ENCODE results near the gene CCR1.

CCR1 gene

DNA sequence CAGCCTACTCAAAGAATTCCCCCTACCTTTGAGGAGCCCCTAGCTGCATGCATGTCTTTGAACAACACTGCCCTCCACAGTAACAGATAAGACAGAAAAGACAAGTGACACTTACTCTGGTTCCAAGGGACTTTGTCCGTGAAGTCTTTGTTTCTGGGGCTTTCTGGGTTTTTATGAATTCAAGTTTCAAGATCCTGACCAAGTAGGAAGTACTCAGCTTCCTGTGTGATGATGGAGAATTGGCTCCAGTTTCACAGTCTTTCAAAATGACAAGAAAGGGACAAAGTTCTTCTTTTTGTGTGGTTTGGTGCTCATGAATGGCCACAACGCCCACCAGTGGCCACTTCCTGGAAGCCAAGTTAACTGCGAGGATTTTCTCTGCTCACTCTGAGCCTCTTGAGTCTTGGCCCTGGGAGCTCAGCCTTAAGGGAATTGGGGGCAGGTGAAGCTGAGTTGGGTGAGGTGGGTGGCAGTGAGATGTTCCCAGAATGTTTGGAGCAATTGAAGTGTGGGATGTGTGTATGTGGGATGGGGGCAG, at the start of gene CCR1:
Gene CCR1 (minus strand): TSS at position 147 of the 538 bp plus-strand sequence. CDS start 4,000 bp downstream, outside the sequence.
- peak; percentile 41 to 58 for DNase-seq

DNA sequence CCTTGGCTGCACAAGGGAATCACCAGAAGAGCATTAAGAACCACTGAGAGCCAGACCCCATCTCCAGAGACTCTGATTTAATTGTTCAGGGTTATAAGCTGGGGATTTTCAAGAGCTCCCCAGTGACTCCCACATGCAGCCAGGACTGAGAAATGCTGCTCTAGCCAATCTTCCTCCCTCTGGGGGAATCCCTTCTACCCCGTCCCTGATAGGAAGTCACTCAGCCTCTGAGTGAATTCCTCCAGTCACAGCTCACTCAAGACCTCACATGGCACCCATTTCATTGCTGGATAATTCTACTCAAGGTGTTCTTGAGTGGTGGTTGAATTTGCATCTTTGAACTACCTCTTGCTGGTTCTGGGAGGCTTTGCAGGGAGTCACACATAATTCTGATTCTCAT, 44.9 kb upstream of the CCR1 start:
- DNase-seq, result no peak

DNA sequence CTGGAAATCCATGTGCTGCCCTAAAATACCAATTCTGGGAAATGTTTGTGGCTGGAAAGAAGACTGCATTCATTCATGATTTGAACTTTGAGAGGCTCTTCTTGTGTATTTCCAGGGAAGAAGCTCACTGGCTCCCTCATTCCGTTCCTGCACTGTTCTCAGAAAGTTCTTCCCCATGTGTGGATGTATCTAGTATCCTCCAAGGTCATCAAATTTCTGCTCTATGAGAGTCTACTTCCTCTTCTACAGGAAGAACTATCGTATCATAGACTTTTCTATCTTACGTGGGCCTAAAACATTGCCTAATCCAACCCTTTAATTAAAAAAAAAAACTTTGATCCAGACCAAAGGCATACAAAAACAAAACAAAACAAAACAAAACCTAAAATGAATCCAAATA, 37.0 kb upstream of the CCR1 start:
- no peak for DNase-seq

DNA sequence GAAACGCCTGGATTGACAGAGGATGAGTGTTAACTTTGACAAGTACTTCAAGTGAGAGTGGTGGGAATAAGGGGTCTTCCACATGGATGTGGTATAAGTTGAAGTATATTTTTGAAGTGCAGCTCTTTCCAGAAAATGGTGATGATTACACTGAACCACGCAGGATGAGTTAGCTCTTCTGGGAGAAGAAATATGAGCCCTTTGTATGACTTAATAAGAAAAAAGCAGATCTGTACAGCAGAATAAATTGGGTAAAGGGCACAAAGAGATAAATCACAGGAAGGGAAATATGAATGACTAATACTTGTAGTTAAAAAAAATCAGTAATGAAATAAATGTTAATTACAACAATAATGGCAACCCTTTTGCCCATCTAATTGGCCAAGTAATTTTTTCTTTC, 35.4 kb upstream of the CCR1 start:
- no peak for DNase-seq

DNA sequence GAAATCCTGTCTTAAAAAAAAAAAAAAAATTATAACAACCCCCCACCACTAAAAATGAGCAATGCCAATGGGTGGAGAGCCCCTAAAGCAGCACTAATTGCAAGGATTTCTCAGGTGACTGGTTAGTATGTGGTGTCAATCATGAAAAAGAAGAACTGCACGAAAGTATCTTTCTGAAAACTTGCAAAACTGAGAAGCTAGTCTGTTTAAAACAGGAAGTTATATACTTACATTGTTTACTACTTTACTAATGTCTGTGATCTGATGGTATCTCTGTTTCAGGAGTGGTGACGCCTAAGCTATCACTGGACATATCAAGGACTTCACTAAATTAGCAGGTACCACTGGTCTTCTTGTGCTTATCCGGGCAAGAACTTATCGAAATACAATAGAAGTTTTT, 34.0 kb upstream of the CCR1 start, which contains the start of gene CCR3:
Gene CCR3 (plus strand): TSS at position 341 of the 400 bp plus-strand sequence. CDS start 22,699 bp downstream, outside the sequence.
- DNase-seq, result no peak

DNA sequence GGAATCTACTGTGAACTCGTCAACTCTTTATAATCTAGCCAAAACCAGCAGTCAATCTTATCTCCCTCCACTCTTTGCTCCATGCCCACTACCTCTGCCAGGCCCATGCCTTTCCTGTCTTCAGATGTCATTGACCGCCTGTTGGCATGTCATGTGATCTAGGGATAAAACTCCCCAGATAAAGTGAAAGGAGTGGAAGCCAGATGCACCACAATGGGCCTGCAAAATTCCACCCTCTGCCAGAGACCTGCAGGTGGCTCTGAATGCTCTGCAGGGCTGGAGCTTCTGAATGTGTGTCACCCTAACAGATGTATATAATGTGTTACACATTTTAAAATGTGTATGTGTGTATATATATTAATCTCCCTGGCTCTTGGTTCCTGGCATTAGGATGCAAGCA, 31.8 kb upstream of the CCR1 start:
- no peak for DNase-seq

DNA sequence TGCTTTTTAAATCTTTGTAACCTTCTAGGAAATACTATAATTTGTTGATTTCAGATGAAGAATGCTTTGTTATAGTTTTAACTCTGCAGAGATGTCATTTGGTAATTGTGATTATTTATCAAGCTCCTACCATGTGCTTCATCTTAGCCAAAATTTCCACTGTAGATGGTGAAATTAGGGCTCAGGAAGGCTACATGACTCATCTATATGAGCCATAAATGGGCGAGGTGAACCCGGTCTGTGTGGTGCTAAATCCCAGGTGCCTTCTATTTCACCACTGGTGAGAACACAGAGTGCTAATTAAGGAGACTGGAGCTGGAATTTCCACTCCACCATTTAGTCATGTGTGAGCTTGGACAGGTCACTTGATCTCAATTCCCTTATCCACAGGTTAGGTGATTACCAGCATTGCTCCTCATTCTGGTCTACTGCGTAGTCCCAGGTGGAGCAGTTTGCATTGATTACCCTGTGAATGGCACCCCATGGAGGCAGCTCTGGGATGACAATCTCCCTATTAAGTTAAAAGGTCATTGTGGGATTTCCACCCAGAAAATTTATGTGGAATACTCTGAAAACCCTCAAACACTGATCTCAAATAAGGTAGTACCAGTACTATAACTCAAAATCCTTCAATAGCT, 31.3 kb upstream of the CCR1 start:
- no peak for DNase-seq

DNA sequence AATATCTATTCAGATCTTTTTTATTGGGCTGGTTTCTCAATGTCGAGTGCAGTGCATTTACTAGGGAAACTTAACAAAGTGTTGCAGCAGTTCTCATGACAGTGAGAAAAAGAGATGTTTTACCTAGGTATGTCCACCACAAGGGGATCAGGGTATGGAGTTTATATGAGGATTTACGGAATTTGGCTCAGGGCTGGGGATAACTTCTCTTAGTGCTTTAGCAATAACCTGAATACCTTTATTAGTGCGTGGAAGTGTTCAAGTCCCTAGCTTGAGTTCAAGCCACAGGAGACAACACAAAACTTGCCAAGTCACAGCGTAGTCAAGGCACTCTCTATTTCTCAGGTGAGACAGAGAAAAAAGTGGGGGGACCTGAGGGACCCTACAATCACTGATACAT, 30.3 kb upstream of the CCR1 start:
- no peak for DNase-seq

DNA sequence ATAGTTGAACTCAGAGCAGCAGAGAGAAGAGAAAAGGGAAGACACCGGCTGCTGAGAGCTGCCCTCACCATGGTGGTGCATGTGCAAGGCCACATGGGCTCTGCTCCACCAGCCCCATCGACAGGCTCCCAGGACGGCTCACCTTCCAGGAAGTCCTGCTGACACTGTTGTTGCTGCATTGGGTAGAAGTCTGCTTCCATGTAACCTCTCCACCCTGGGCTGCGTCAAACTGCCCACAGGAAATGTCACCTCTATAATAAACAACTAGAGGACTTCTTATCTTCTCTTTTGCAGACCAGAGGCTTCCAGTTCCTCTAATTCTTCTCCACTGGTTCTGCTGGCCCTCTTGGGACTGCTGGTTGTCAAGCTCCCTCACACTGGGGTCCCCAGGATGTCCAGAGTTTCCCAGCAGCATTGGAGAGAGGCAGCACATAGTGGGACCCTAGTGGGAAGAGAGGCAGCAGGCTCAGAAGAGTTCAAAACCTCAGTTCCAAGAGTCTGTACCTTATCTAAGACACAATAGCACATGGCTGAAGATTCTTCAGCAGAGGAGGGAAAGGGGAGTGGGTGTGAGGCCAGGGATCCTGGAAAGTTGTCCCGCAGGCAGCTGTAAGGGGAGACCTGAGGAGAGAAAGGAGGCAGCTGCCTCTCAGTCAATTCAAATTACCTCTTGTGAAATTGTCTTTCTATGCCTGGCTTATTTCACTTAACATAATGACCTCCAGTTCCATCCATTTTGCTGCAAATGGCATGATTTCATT, 28.4 kb upstream of the CCR1 start:
- no peak for DNase-seq

DNA sequence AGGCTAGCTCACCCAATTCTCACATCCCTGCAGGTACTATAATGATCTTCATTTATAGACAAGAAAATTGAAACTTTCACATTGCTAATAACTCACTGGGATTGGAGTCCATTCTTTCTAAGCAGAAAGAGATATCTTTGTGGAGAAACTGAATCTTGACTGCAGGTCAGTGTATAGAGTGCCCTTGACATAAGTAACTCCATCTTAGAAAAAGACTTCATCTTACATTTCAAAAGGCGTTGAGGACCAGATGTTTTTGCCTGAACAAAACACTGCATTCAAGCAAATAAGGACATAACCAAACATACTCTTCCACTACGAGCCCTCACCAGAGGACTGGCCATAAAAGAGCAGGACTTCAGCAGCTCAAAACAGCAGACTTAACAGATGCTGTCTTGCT, 27.3 kb upstream of the CCR1 start:
- DNase-seq, result no peak

DNA sequence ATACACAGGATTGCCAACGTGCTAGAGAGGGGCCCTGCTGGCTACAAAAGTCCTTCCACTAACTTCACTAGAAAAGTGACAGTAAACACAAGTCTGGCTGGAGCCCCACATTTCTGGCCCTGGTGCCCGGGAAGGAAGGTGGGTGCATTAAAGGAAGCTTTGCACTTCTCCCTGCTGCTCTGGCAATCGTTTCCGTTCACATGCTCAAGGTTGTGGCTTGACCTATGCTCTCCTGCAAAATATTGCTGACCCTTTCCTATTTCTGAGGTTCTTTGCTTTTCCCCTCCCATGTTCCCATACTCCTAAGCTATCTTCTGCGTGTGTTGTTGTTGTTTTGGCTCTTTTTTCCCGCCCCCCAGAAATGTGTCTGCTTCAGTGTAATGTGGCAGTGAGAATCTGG, 25.1 kb upstream of the CCR1 start:
- no peak for DNase-seq

DNA sequence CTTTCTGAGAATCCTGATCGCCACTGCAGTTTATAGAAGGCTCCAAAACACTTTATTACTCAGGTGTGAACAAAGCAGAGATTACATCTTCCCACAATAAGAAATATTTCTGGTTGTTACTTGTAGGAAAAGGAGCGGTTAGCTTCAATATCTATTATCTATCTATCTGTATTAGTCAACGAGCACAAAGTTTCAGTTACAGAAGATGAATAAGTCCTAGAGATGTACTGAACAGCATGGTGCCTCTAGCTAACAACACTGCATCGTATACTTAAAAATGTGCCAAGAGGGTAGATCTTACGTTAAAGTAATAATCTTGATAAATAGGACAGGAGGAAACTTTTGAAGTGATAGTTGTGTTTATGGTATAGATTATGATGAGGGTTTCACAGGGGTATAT, 23.2 kb upstream of the CCR1 start:
- no peak for DNase-seq

DNA sequence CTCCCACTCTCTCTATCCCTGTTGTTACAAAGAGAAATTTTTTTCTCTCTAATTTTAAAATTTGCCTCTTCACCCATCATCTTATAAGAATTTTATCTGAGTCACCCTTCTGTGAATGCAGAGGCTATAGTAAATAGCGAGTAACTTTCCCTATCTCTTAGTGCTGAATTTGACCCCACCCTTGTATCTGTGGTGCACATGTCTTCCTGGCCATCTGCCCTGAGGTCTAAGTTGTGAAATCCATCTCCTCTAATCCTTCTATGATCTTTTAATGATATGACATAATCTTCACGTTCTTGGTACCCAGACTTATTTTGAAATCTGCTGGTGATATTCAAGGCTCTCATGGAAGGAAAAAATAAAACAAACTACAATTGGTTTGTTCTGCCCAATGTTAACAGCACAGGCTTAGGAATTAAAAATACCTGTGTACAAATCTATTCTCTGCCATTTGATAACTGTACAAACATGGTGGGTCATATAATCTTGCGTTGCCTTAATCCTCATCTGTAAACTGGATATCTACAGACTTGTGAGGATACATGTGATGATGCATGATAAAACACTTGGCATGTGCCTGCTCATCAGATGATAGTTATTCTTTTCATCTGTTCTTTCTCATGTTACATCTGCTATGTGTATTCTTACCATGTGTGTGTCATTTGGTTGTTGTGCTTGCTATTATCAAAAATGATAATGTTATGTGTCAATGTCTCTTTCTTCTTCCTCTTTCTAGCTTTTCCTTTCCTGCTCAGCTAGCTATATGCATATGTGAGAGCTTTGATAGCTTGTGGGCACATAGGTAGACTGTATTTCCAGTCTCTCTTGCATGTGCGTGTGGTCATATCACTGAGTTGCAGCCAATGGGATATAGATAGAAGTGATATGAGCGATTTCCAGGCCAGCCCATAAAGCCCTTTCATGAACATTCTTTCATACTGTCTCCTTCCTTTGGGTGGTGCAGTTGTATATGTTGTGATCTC, 20.4 kb upstream of the CCR1 start:
- DNase-seq, result no peak

DNA sequence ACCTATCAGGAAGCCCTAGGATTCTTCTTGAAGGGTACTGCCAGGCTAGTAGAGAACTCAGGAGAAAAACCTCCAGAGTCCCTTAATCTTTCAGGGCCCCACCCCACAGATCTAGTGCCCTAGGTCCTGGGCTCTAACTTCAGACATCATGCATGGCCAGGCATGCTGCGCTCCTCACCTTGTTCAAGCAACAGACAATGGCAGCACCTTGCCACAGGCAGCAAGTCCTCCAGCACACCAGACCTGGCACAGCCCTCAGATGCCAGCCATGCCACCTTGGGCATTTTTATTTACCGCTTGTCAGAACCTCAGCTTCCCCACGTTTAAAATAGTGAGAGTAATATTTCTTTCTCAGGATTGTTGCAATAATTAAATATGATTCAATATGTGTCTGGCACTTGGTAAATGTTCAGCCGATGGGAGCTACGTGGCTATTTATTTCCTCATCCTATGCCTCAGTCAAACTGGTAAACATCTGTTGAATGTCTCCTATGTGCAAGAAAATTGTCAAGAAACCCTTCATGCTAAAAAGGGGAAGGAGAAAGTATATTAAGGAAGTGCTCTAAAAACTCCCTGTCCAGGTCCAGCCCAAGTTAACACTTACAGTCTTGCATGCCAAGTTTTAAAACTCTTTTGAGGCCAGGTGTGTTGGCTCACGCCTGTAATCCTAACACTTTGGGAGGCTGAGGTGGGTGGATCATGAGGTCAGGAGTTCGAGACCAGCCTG, 14.5 kb upstream of the CCR1 start:
- DNase-seq, result no peak

DNA sequence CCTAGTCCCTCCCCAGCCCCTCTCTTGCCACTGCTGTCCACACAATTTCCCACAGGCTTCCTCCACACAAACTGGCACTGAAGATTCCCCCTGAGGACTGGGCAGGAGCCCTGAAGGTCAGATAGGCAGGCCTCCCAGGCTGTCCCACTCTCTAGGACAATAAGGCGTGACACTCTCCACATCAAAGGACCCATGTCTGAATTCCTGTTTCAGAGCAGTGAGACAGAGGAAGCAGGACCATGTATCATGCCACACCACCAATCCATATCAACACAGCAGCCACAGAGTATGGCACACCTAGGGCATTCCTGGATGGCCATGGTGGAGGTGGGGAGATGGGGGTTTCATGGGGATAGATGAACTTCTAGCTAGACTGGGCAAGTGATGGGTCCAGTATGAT, 13.8 kb upstream of the CCR1 start:
- no peak for DNase-seq

DNA sequence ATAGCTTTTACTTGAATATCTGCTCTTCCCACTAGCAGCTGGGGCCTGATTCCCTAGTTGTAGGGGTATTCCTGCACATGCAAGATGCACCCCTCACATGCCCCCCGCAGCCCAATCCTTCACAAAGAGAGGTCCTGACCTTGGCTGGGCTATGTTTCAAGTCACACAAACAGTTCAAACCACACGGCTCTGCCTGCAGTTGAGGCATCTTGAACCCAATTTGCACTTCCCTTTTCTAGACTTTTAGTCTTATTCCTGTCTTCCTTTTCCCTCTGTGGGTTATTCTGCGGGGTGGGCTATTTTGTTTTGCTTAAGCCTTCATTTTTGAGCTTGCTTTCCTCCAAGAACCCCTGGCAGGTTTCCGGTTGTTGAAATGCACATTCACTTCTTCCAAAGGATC, 13.3 kb upstream of the CCR1 start:
- no peak for DNase-seq

DNA sequence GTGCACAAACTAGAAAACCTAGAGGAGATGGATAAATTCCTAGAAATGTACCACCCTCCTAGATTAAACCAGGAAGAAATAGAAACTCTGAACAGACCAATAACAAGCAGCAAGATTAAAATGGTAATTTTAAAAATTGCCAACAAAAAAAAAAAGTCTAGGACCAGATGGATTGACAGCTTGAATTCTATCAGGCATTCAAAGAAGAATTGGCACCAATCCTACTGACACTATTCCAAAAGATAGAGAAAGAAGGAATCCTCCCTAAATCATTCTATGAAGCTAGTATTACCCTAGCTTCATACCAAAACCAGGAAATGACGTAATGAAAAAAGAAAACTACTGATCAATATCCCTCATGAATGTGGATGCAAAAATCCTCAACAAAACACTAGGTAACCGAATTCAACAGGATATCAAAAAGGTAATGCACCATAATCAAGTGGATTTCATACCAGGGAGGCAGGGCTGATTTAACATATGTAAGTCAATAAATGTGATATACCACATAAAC, 10.1 kb upstream of the CCR1 start:
- no peak for DNase-seq

DNA sequence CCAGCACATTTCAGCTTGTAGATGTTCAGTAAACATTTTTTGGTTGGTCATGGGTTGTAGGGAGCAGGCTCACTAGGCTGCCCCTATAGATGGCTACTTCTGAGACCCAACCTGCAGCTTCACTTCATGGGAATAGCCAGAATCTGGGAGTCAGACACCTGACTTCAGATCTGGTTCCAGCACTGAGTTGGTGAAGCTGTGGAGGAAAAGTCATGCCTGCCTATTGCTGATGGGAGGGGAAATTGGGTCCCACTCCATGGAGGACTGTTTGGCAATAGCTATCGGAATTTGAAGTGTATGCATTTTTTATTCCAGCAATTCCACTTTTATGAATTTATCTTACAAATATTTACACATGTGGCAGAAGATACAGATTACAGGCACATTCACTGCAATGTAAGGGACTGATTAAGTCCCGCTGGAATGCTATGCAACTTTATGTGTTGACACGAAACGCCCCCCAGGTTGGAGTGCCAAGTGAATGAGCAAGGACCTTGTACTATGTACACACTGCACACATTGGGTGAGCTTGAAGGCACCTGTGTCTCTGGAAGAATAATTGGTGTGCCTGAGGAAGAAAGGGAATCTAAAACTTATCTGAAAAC, 7.8 kb upstream of the CCR1 start:
- no peak for DNase-seq

DNA sequence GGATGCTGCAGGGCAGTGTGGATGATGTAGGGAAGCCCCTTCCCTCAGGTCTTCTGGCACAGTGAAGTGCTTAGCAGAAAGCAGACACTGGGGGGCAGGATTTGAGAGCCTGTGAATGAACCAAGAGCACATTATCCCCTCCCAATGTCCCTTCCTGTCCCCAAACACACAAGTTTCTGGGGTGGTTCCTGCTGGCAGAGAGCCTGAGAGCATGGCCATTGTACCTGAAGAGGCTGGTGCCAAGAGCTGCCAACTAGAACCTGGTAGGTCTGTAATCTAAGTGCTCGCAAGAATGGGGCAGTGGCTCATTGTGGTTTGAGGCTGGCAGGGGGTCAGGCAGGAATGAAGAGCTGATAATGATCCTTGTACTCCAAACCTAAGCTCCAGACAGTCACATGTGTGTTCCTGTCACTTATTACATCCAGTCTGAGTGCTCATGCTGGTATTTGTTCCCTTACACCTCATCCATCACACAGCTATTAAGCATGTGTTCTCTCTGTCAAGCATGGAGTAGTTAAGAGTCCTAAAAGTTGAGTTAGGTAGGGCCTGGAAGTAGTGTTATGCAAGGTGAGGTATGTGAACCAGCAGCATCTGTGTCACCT, 6.7 kb upstream of the CCR1 start:
- peak in 1 of 2 donors; percentile 8 for DNase-seq

DNA sequence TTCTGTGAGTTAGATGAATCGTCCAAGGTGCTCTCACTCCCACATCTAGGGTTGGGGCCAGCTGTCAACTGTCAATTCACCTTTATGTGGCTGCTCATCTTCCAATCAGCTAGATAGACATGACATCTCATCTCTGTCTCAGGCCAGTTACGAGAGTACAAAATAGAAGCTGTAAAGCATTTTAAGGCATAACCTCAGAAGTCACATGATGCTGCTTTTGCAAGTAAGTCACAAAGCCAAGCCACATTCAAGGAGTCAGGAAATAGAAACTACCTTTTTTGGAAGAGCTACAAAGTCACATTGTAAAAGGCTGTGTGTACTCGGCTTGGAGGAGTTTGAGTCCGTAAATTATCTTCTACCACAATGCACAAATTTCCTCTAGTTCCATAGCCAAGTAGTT, 5.1 kb upstream of the CCR1 start:
- DNase-seq, result no peak

DNA sequence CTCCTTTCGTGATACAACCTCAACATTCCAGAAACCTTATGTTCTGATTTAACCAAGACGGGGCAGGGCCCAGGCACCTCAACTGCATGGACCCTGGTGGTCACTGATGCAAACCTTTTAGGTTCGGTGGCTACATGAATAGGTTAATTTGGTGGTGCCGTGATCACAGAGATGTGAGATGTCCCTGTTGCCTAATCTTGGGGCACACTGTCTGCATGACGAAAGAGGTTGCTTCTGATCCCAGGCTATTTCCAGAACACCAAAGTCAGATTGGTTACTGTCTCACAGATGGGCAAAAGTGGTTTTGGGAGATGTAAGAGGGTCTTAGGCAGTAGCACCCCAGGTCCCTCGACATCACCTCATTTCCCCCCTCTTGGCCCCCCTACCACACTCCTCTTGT, 4.0 kb upstream of the CCR1 start:
- DNase-seq, result no peak

All from stimulated activated CD4-positive, alpha-beta T cell treated with anti-CD3 and anti-CD28 coated beads, Interleukin-2, amount 100 ng/mL, for 24 hours (primary cell).